H1 (cell line): ENCODE data around the gene MFAP3L. TPM values are rescaled to one million over a fixed set of nuclear protein-coding genes. Genes with fewer than 3 reads are reported as not detected.

Source experiments
- CTCF ChIA-PET: fragments of 300-600 bp; sonication (Branson Sonifier 250); formaldehyde crosslinking; loops from one replicate; lab custom pipeline; 2021; ENCODE audit not compliant: partially characterized antibody; lab: Charles Lee
- POLR2A ChIA-PET: fragments of 300-600 bp; sonication (Branson Sonifier 250); formaldehyde crosslinking; loops from one replicate; lab custom pipeline; 2021; ENCODE audit warnings: inconsistent platforms; ENCODE audit not compliant: partially characterized antibody; lab: Charles Lee
- DNase-seq, 2 experiments: peaks; one replicate each; pipeline versions ENCODE4 v3.0.0 to v3.0.0-alpha.2; 2010 to 2022; ENCODE audit warnings: low spot score in 2 of 2, low read depth in 1 of 2, mixed read lengths in 1 of 2
- FAIRE-seq: peaks from 2 replicates; lab custom pipeline; 2011; peaks lifted over from hg19 to GRCh38; lab: Jason Lieb, UNC
- H2AFZ ChIP-seq: 2 replicates; pipeline ENCODE4 v1.8.1; 2012; ENCODE audit warnings: low read length, inconsistent platforms
- H2AK5ac ChIP-seq: 2 replicates; pipeline ENCODE4 v1.6.1; 2013; ENCODE audit warnings: low read depth, low read length
- H2BK120ac ChIP-seq: replicated peaks from 2 replicates; pipeline ENCODE3; 2013; ENCODE audit warnings: low read depth, low read length, inconsistent platforms
- H2BK12ac ChIP-seq: 2 replicates; pipeline ENCODE4 v1.6.1; 2013; ENCODE audit warnings: low read depth, low read length
- H2BK15ac ChIP-seq: 2 replicates; pipeline ENCODE4 v1.6.1; 2013; ENCODE audit warnings: low read length
- H2BK20ac ChIP-seq: 2 replicates; pipeline ENCODE4 v1.6.1; 2013; ENCODE audit warnings: low read length
- H2BK5ac ChIP-seq: 2 replicates; pipeline ENCODE4 v1.6.1; 2013; ENCODE audit warnings: low read depth, low read length
- H3K14ac ChIP-seq: 2 replicates; pipeline ENCODE4 v1.6.1; 2013; ENCODE audit warnings: inconsistent platforms; ENCODE audit not compliant: insufficient read length
- H3K18ac ChIP-seq: 2 replicates; pipeline ENCODE4 v1.6.1; 2013; ENCODE audit warnings: low read length; ENCODE audit errors: extremely low read depth
- H3K23ac ChIP-seq: 2 replicates; pipeline ENCODE4 v1.6.1; 2013; ENCODE audit warnings: inconsistent platforms; ENCODE audit not compliant: insufficient read length
- H3K23me2 ChIP-seq: 2 replicates; pipeline ENCODE4 v1.6.1; 2013; ENCODE audit warnings: low read depth, low read length
- H3K27ac ChIP-seq: 2 replicates; pipeline ENCODE4 v1.6.1; 2011; ENCODE audit warnings: low read depth, low read length, inconsistent platforms
- H3K27me3 ChIP-seq, 4 experiments: replicated peaks in 1 of 4; 1 replicate in 1 of 4; 2 replicates in 3 of 4; pipeline versions ENCODE4 v1.6.1 to v1.8.1; 2011 to 2013; ENCODE audit warnings: low read length in 3 of 4, mild to moderate bottlenecking in 3 of 4, inconsistent platforms in 2 of 4, mixed read lengths in 2 of 4, moderate library complexity in 1 of 4; ENCODE audit not compliant: control insufficient read depth in 3 of 4, insufficient read depth in 3 of 4; ENCODE audit errors: extremely low read depth in 1 of 4
- H3K36me3 ChIP-seq, 4 experiments: 2 replicates each; pipeline versions ENCODE4 v1.6.1 to v1.8.1; 2011 to 2013; ENCODE audit warnings: mild to moderate bottlenecking in 4 of 4, low read length in 3 of 4, moderate library complexity in 2 of 4, control low read depth in 1 of 4, inconsistent platforms in 1 of 4; ENCODE audit not compliant: insufficient read depth in 4 of 4, control insufficient read depth in 2 of 4
- H3K4ac ChIP-seq: replicated peaks from 2 replicates; pipeline ENCODE3; 2013; ENCODE audit warnings: low read length, low read depth, mixed read lengths, inconsistent platforms; ENCODE audit not compliant: insufficient read length
- H3K4me1 ChIP-seq, 4 experiments: replicated peaks in 1 of 4; 1 replicate in 1 of 4; 2 replicates in 3 of 4; pipeline versions ENCODE4 v1.6.1 to v1.8.1; 2011 to 2013; ENCODE audit warnings: low read length in 3 of 4, inconsistent platforms in 2 of 4, mixed read lengths in 1 of 4; ENCODE audit not compliant: insufficient read depth in 4 of 4, control insufficient read depth in 3 of 4
- H3K4me2 ChIP-seq, 2 experiments: 2 replicates each; pipeline versions ENCODE4 v1.6.1 to v1.8.1; 2011 to 2013; ENCODE audit warnings: low read depth in 2 of 2, low read length in 2 of 2, control low read depth in 1 of 2, inconsistent platforms in 1 of 2, mild to moderate bottlenecking in 1 of 2; ENCODE audit not compliant: insufficient read depth in 1 of 2
- H3K4me3 ChIP-seq, 4 experiments: fragments of 200-600, 300-600 bp in 1 of 4; sonication (generic), shearing (Covaris generic), sonication (Bioruptor Twin) in 1 of 4; 2 replicates each; pipeline versions ENCODE4 v1.5.1 to v1.8.1; 2011 to 2016; ENCODE audit warnings: low read length in 4 of 4, low read depth in 3 of 4, control low read depth in 2 of 4, inconsistent platforms in 2 of 4, mild to moderate bottlenecking in 2 of 4, mixed read lengths in 1 of 4, moderate library complexity in 1 of 4; ENCODE audit not compliant: insufficient read depth in 2 of 4; ENCODE audit errors: extremely low read depth in 1 of 4
- H3K56ac ChIP-seq: replicated peaks from 2 replicates; pipeline ENCODE3; 2013; ENCODE audit warnings: low read depth, mild to moderate bottlenecking, mixed read lengths, low read length, inconsistent platforms; ENCODE audit not compliant: insufficient read length
- H3K79me1 ChIP-seq: 2 replicates; pipeline ENCODE4 v1.6.1; 2013; ENCODE audit warnings: low read depth, low read length, control low read depth
- H3K79me2 ChIP-seq, 2 experiments: 2 replicates each; pipeline versions ENCODE4 v1.6.1 to v1.8.1; 2012 to 2013; ENCODE audit warnings: low read length in 2 of 2, mild to moderate bottlenecking in 2 of 2, inconsistent platforms in 1 of 2; ENCODE audit not compliant: insufficient read depth in 2 of 2, control insufficient read depth in 1 of 2
- H3K9ac ChIP-seq, 4 experiments: replicated peaks in 1 of 4; 1 replicate in 1 of 4; 2 replicates in 3 of 4; pipeline versions ENCODE4 v1.6.1 to v1.8.1; 2011 to 2013; ENCODE audit warnings: low read depth in 3 of 4, low read length in 3 of 4, control low read depth in 2 of 4, mild to moderate bottlenecking in 2 of 4, moderate library complexity in 2 of 4, inconsistent platforms in 1 of 4; ENCODE audit errors: extremely low read depth in 1 of 4
- H3K9me3 ChIP-seq, 2 experiments: 2 replicates each; pipeline versions ENCODE4 v1.6.1 to v1.8.1; 2012 to 2013; ENCODE audit warnings: mild to moderate bottlenecking in 2 of 2, moderate library complexity in 2 of 2, control low read depth in 1 of 2, inconsistent platforms in 1 of 2, low read depth in 1 of 2, low read length in 1 of 2, mixed read lengths in 1 of 2; ENCODE audit not compliant: insufficient read depth in 2 of 2
- H4K20me1 ChIP-seq, 2 experiments: replicated peaks in 1 of 2; 2 replicates each; pipeline versions ENCODE3 to v1.8.1; 2011 to 2013; ENCODE audit warnings: inconsistent platforms in 2 of 2, low read length in 2 of 2, mild to moderate bottlenecking in 1 of 2; ENCODE audit not compliant: insufficient read depth in 2 of 2, control insufficient read depth in 1 of 2
- H4K5ac ChIP-seq: 2 replicates; pipeline ENCODE4 v1.6.1; 2013; ENCODE audit warnings: low read length, low read depth, mixed read lengths, inconsistent platforms; ENCODE audit not compliant: insufficient read length
- H4K8ac ChIP-seq: 2 replicates; pipeline ENCODE4 v1.8.0; 2013; ENCODE audit warnings: mild to moderate bottlenecking, moderate library complexity, low read length, inconsistent platforms; ENCODE audit not compliant: insufficient read depth; ENCODE audit errors: extremely low read depth
- H4K91ac ChIP-seq: replicated peaks from 2 replicates; pipeline ENCODE3; 2013; ENCODE audit warnings: low read length, mixed read lengths, inconsistent platforms; ENCODE audit not compliant: insufficient read length
- CEBPB ChIP-seq: IDR thresholded peaks from 2 replicates; pipeline ENCODE4 v1.6.1; 2012; ENCODE audit warnings: low read depth, low read length
- CREB1 ChIP-seq: IDR thresholded peaks from 2 replicates; pipeline ENCODE4 v1.6.1; 2012; ENCODE audit warnings: inconsistent platforms
- CTBP2 ChIP-seq: IDR thresholded peaks from 2 replicates; pipeline ENCODE4 v1.7.0; 2011; ENCODE audit warnings: borderline replicate concordance, mild to moderate bottlenecking, moderate library complexity, mixed read lengths, low read length; ENCODE audit not compliant: insufficient read depth, insufficient read length
- EZH2 ChIP-seq: fragments of 200-600 bp; sonication (generic); IDR thresholded peaks from 2 replicates; pipeline ENCODE4 v1.7.1; 2012; ENCODE audit warnings: low read depth, mild to moderate bottlenecking, moderate library complexity, low read length, inconsistent platforms; ENCODE audit not compliant: severe bottlenecking
- FOSL1 ChIP-seq: IDR thresholded peaks from 2 replicates; pipeline ENCODE4 v1.6.1; 2011; ENCODE audit warnings: mild to moderate bottlenecking, low read depth, low read length, moderate library complexity; ENCODE audit not compliant: insufficient read depth
- JUND ChIP-seq: IDR thresholded peaks from 2 replicates; pipeline ENCODE4 v1.6.1; 2011; ENCODE audit warnings: mild to moderate bottlenecking, improper control_type of control experiment, low read length
- MAX ChIP-seq: IDR thresholded peaks from 2 replicates; pipeline ENCODE4 v1.6.1; 2012; ENCODE audit warnings: inconsistent platforms
- POLR2AphosphoS5 ChIP-seq: IDR thresholded peaks from 2 replicates; pipeline ENCODE4 v1.6.1; 2011; ENCODE audit warnings: low read depth, low read length
- RAD21 ChIP-seq, 2 experiments: IDR thresholded peaks in 1 of 2; conservative IDR thresholded peaks in 1 of 2; 2 replicates each; pipeline ENCODE4 v1.6.1; 2011; ENCODE audit warnings: low read depth in 2 of 2, low read length in 2 of 2, improper control_type of control experiment in 1 of 2, inconsistent platforms in 1 of 2, mild to moderate bottlenecking in 1 of 2, moderate library complexity in 1 of 2
- RBBP5 ChIP-seq: IDR thresholded peaks from 2 replicates; pipeline ENCODE4 v1.7.1; 2012; ENCODE audit warnings: low read depth, mild to moderate bottlenecking, inconsistent platforms, low read length, moderate library complexity, borderline replicate concordance
- SIN3A ChIP-seq, 2 experiments: IDR thresholded peaks in 1 of 2; conservative IDR thresholded peaks in 1 of 2; 2 replicates each; pipeline ENCODE4 v1.6.1; 2011 to 2012; ENCODE audit warnings: low read length in 2 of 2, improper control_type of control experiment in 1 of 2, low read depth in 1 of 2, mild to moderate bottlenecking in 1 of 2
- SIRT6 ChIP-seq: IDR thresholded peaks from one replicate; pipeline ENCODE4 v1.7.1; 2012; ENCODE audit warnings: low read length, inconsistent platforms
- SUZ12 ChIP-seq: fragments of 200-600 bp; sonication (generic); IDR thresholded peaks from 2 replicates; pipeline ENCODE4 v1.6.1; 2012; ENCODE audit warnings: mild to moderate bottlenecking, inconsistent platforms, low read length, moderate library complexity, mixed read lengths
- TAF7 ChIP-seq: optimal IDR thresholded peaks from 2 replicates; pipeline ENCODE3; 2011; ENCODE audit warnings: low read depth, mild to moderate bottlenecking, inconsistent platforms, low read length, moderate library complexity, borderline replicate concordance
- WGBS, 2 experiments: shearing (Covaris generic) in 1 of 2; methylation state at CpG; one replicate each; pipeline versions ENCODE4 v1.1.6 to v1.1.7; 2013 to 2015; ENCODE audit warnings: low lambda C conversion rate in 2 of 2, mixed read lengths in 2 of 2, inconsistent platforms in 1 of 2, low coverage in 1 of 2, missing lambda C conversion rate in 1 of 2; ENCODE audit not compliant: insufficient replicate concordance in 2 of 2, insufficient coverage in 1 of 2, insufficient read length in 1 of 2; ENCODE audit errors: extremely low coverage in 1 of 2, missing lambda C conversion rate in 1 of 2; 5-methylcytosine and 5-hydroxymethylcytosine counted together
- polyA plus RNA-seq, 7 experiments: library from polyadenylated mRNA; depleted of rRNA in 3 of 7; stranded (reverse) in 5 of 7; unstranded in 2 of 7; fragments of >200 nt in 5 of 7; fragments of 200-250 nt in 2 of 7; gene quantifications; 1 replicate in 5 of 7; 2 replicates in 1 of 7; 4 replicates in 1 of 7; pipeline versions ENCODE4 v1.2.1 to v1.2.3, GENCODE V29; 2011 to 2013; ENCODE audit warnings: missing spikeins in 2 of 7, mixed read lengths in 2 of 7
- total RNA-seq: library from RNA; stranded (reverse); fragmentation: NEBNext Ultra II Directional; extraction: Animal tissue kit (Norgen Biotek cat#: 25700); gene quantifications from 2 replicates; pipeline ENCODE4 v1.2.1, GENCODE V29; 2021

The MFAP3L gene
- total and polyA plus RNA-seq, 2 of the 8 experiments (the other 6 are each of a cell fraction or from before 2014, with no cell fraction given) = 7.0 to 9.8 TPM

GRCh38 chr4:169957785-169958184, 68.4 kb downstream of the MFAP3L start:
- ChIA-PET CTCF (no interaction called here), POLR2A (no interaction called here)
- Histone ChIP-seq H3K14ac (no peak overlapping the region), H3K9ac (no peak overlapping the region), H3K79me2 (no peaks in the 10 kb centered on the region), H3K56ac (no peak overlapping the region), H3K23me2 (no peaks in the 10 kb centered on the region; the same call in 1 of the 2 replicates), H4K91ac (no peak overlapping the region), H2AFZ (no peak overlapping the region), H4K20me1 (no peaks in the 10 kb centered on the region), H3K36me3 (no peaks in the 10 kb centered on the region), H3K23ac (no peak overlapping the region), H4K8ac (no peak overlapping the region), H3K27ac (no peak overlapping the region), H2BK120ac (no peak overlapping the region), H2BK12ac (no peak overlapping the region), H3K18ac (no peak overlapping the region), H4K5ac (no peak overlapping the region), H3K27me3 (no peaks in the 10 kb centered on the region), H2AK5ac (no peak overlapping the region), H3K4me3 (no peak overlapping the region), H2BK15ac (0 out of 2 replicates have a peak overlapping the region, but pooled peaks have one; percentile 62), H2BK20ac (no peak overlapping the region), H3K4ac (no peak overlapping the region), H3K4me1 (peaks cover 0 to 9% (median 7%) of the 10 kb centered on the region in 4 experiments; a peak in 5 of 7 replicates), H2BK5ac (no peak overlapping the region), H3K9me3 (no peaks in the 10 kb centered on the region), H3K4me2 (peak overlapping the region; percentile 5 to 7; a peak in 1 of 4 replicates), H3K79me1 (no peaks in the 10 kb centered on the region)
- FAIRE-seq (peak; percentile 32), DNase-seq (no peak)
- WGBS, 2 experiments = 41% methylated on average over 3 of the region's 3 CpGs; no CpG with 5 or more reads in 1 of the 2 experiments
- TF ChIP-seq TAF7 (no peak), RBBP5 (no peak), CEBPB (no peak), RAD21 (IDR thresholded peaks at IDR 0.05 in 1 of 2, conservative IDR thresholded peaks at IDR 0.05 in 1 of 2; ENCODE audit: low read depth in 2 of 2, low read length in 2 of 2) (no peak), SIRT6 (no peak), SUZ12 (no peak), MAX (no peak), JUND (no peak), FOSL1 (no peak), CREB1 (no peak), CTBP2 (no peak), SIN3A (conservative IDR thresholded peaks at IDR 0.05 in 1 of 2, IDR thresholded peaks at IDR 0.05 in 1 of 2; ENCODE audit: low read depth in 1 of 2, low read length in 2 of 2) (no peak), POLR2AphosphoS5 (no peak), EZH2 (no peak)
